Measurements from ENCODE around the gene DUSP14. TPM values are rescaled to one million over a fixed set of nuclear protein-coding genes. Genes with fewer than 3 reads are reported as not detected.

Gene DUSP14
- total and polyA plus RNA-seq, 7 donors: 9.3 to 32.1 (median 11.6) TPM

DNA sequence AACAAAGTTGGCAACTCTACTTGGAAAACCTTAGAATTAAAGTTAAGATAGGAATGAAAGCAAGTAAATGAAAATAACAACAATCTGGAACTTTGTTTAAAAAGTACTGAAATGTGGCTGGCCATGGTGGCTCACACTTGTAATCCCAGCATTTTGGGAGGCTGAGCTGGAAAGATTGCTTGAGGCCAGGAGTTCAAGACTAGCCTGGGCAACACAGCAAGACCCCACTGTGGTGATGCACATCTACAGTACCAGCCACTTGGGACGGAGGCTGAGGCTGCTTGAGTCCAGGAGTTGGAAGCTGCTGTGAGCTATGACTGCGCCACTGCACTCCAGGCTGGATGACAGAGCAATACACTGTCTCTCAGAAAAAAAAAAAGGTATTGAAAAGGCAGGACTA lies 67.8 kb downstream of the DUSP14 start:
- ATAC-seq (no peak), DNase-seq (no peak)
- peaks cover 10 to 98% of the 10 kb centered on the region in 2 donors for H3K36me3 ChIP-seq (ENCODE audit: insufficient read depth in 1 of 2, low read depth in 1 of 2)
- H3K9me3 ChIP-seq: no peaks in the 10 kb centered on the region
- H3K27me3 ChIP-seq (ENCODE audit: insufficient read depth in 3 of 3, low read length in 2 of 3): no peaks in the 10 kb centered on the region
- WGBS, 3 donors: 97 to 100% (median 98%) methylated on average over 2 of the region's 2 CpGs
- TF ChIP-seq, protein P1, sequence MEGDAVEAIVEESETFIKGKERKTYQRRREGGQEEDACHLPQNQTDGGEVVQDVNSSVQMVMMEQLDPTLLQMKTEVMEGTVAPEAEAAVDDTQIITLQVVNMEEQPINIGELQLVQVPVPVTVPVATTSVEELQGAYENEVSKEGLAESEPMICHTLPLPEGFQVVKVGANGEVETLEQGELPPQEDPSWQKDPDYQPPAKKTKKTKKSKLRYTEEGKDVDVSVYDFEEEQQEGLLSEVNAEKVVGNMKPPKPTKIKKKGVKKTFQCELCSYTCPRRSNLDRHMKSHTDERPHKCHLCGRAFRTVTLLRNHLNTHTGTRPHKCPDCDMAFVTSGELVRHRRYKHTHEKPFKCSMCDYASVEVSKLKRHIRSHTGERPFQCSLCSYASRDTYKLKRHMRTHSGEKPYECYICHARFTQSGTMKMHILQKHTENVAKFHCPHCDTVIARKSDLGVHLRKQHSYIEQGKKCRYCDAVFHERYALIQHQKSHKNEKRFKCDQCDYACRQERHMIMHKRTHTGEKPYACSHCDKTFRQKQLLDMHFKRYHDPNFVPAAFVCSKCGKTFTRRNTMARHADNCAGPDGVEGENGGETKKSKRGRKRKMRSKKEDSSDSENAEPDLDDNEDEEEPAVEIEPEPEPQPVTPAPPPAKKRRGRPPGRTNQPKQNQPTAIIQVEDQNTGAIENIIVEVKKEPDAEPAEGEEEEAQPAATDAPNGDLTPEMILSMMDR (IDR thresholded peaks at IDR 0.05): no peak
- H3K4me1 ChIP-seq: peaks cover 5% of the 10 kb centered on the region
- H3K27ac ChIP-seq: no peak overlapping the region
- intact Hi-C loops (cut with DNase I): loop anchor here in 1 of 2 donors (10.0 kb wide), 1 partner anchor 113 kb away; no protein-coding TSS in a partner anchor
- H3K4me3 ChIP-seq: no peak overlapping the region

DNA sequence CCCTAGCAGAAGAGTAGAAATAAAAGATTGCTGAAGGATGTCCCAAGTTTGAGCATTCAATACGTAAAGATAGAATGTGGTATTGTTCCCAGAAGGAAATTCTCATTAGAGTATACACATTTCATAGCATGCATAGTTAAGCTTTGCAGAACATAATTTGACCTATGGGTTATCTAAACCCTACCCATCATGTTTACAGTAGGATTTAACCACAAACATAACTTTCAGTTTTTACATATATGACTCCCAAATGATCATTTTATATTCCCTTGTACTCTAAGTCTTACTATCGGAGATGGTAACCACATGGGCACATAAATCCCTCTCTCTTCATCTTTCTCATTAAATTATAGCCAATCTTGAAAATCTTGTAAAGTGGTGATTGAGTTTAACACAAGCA lies 68.6 kb downstream of the DUSP14 start:
- TF ChIP-seq, protein P1 (IDR thresholded peaks at IDR 0.05): no peak
- H3K4me1 ChIP-seq: no peaks in the 10 kb centered on the region
- H3K27me3 ChIP-seq (ENCODE audit: insufficient read depth in 3 of 3, low read length in 2 of 3): no peaks in the 10 kb centered on the region
- H3K4me3 ChIP-seq: no peak overlapping the region
- intact Hi-C loops (cut with DNase I): loop anchor here in 1 of 2 donors (10.0 kb wide), 1 partner anchor 113 kb away; no protein-coding TSS in a partner anchor
- H3K27ac ChIP-seq: no peak overlapping the region
- ATAC-seq: no peak
- peaks cover 7 to 96% of the 10 kb centered on the region in 2 donors for H3K36me3 ChIP-seq (ENCODE audit: insufficient read depth in 1 of 2, low read depth in 1 of 2)
- 94 to 99% (median 95%) methylated on average over 2 of the region's 2 CpGs for WGBS, 3 donors
- DNase-seq: no peak
- H3K9me3 ChIP-seq: no peaks in the 10 kb centered on the region

- no peaks in the 10 kb centered on the region for H3K4me1 ChIP-seq
- peaks cover 11 to 84% of the 10 kb centered on the region in 2 donors for H3K36me3 ChIP-seq (ENCODE audit: insufficient read depth in 1 of 2, low read depth in 1 of 2)
- intact Hi-C loops (cut with DNase I): no loop called here
- H3K27me3 ChIP-seq (ENCODE audit: insufficient read depth in 3 of 3, low read length in 2 of 3): no peaks in the 10 kb centered on the region
- DNase-seq: no peak
- H3K4me3 ChIP-seq: no peak overlapping the region
- no peak overlapping the region for H3K27ac ChIP-seq
- 93 to 95% (median 95%) methylated on average over 5 of the region's 5 CpGs for WGBS, 3 donors
- no peaks in the 10 kb centered on the region for H3K9me3 ChIP-seq
- TF ChIP-seq, protein P1 (IDR thresholded peaks at IDR 0.05): no peak
- ATAC-seq: no peak
Observed at GRCh38 chr17:37562016-37562745, 72.5 kb downstream of the DUSP14 start.

Other genes with a start within 250 kb of the DUSP14 start
- gene C17orf78, start 113.9 kb upstream of the DUSP14 start, total RNA-seq: not detected
- under 1 TPM in 1 of 3 donors, not detected in 2; 0.06 TPM for gene C17orf78, start 113.9 kb upstream of the DUSP14 start, polyA plus RNA-seq
- 10 to 100 TPM; 21.5 to 42.6 (median 35.7) TPM for gene ACACA, start 83.1 kb upstream of the DUSP14 start, total RNA-seq
- gene ACACA, start 83.1 kb upstream of the DUSP14 start, polyA plus RNA-seq: 10 to 100 TPM in 2 of 3 donors, 1 to 10 TPM in 1; 7.2 to 13.4 (median 12.1) TPM
- gene TADA2A, start 83.0 kb upstream of the DUSP14 start, total RNA-seq: 10 to 100 TPM in 3 of 4 donors, 1 to 10 TPM in 1; 9.4 to 23.7 (median 17.4) TPM
- gene TADA2A, start 83.0 kb upstream of the DUSP14 start, polyA plus RNA-seq: 10 to 100 TPM in 2 of 3 donors, 1 to 10 TPM in 1; 8.5 to 11.3 (median 10.6) TPM
- 10 to 100 TPM; 30.3 to 43.1 (median 36.6) TPM for gene SYNRG, start 119.5 kb downstream of the DUSP14 start, total RNA-seq
- 10 to 100 TPM in 1 of 3 donors, 1 to 10 TPM in 2; 5.1 to 19.8 (median 5.2) TPM for gene SYNRG, start 119.5 kb downstream of the DUSP14 start, polyA plus RNA-seq
- gene DDX52, start 153.6 kb downstream of the DUSP14 start, total RNA-seq: 10 to 100 TPM; 13.4 to 17.7 (median 16.3) TPM
- gene DDX52, start 153.6 kb downstream of the DUSP14 start, polyA plus RNA-seq: 10 to 100 TPM in 2 of 3 donors, 1 to 10 TPM in 1; 9.2 to 20.1 (median 13.1) TPM

All from psoas muscle (tissue), 8 donors.